Bronchial epithelial cell (primary cell): ENCODE measurements around the gene ABCA7. TPM values are rescaled to one million over a fixed set of nuclear protein-coding genes. Genes with fewer than 3 reads are reported as not detected.
A peak's percentile ranks its signal among the peaks of the same experiment; 100 is the strongest.

Experiments
- DNase-seq: peaks from one replicate; pipeline ENCODE4 v3.0.0-alpha.2; 2010; ENCODE audit warnings: low read depth
- FAIRE-seq: peaks from 2 replicates; lab custom pipeline; 2011; peaks lifted over from hg19 to GRCh38; lab: Jason Lieb, UNC
- H3K27me3 ChIP-seq: 2 replicates; pipeline ENCODE4 v1.5.1; 2011; ENCODE audit warnings: low read length; ENCODE audit not compliant: control insufficient read depth, insufficient read depth
- H3K36me3 ChIP-seq: 2 replicates; pipeline ENCODE4 v1.5.1; 2011; ENCODE audit warnings: low read length; ENCODE audit not compliant: control insufficient read depth, insufficient read depth
- H3K4me3 ChIP-seq: 2 replicates; pipeline ENCODE4 v1.5.1; 2011; ENCODE audit warnings: mild to moderate bottlenecking, low read depth, low read length, control low read depth
- total RNA-seq: library from RNA; depleted of rRNA; stranded (reverse); fragments of >200 nt; gene quantifications from 2 replicates; pipeline ENCODE4 v1.2.1, GENCODE V29; 2014
- TF ChIP-seq, protein P1 (sequence below): IDR thresholded peaks from 2 replicates; pipeline ENCODE4 v1.5.1; 2011; ENCODE audit warnings: mild to moderate bottlenecking, moderate library complexity, low read length, control low read depth, inconsistent platforms; ENCODE audit not compliant: insufficient read depth, severe bottlenecking

Gene ABCA7
- total RNA-seq, 1 donor from 2014 or later, result 6.8 TPM

DNA sequence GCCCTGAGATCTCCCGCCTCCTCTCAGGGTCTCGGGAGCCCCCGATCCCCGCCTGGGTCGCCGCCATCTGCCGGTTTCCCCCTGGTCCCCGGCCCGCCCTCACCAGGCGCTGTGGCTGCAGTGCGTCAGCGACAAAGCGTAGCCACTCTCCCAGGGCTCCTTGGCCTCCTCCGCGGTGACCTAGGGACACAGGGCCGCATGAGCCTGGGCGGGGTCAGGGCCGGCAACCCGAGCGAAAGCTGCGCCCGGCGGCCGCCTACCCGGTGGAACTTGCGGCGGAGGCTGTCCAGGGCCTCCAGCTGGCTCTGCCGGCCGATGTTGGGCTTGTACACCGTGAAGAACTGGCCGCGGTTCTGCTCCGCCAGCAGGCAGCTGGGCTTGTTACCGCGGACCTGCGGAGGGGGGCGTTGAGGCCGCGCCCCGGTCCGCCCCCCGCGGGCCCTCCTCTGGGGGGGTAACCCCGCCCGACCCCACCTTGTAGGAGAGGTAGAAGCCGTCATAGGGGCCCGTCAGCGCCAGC, 69.2 kb downstream of the ABCA7 start:
- Histone ChIP-seq H3K36me3 (peaks cover 28% of the 10 kb centered on the region), H3K27me3 (no peaks in the 10 kb centered on the region), H3K4me3 (no peak overlapping the region)
- DNase-seq (no peak), FAIRE-seq (no peak)
- TF ChIP-seq, protein P1, sequence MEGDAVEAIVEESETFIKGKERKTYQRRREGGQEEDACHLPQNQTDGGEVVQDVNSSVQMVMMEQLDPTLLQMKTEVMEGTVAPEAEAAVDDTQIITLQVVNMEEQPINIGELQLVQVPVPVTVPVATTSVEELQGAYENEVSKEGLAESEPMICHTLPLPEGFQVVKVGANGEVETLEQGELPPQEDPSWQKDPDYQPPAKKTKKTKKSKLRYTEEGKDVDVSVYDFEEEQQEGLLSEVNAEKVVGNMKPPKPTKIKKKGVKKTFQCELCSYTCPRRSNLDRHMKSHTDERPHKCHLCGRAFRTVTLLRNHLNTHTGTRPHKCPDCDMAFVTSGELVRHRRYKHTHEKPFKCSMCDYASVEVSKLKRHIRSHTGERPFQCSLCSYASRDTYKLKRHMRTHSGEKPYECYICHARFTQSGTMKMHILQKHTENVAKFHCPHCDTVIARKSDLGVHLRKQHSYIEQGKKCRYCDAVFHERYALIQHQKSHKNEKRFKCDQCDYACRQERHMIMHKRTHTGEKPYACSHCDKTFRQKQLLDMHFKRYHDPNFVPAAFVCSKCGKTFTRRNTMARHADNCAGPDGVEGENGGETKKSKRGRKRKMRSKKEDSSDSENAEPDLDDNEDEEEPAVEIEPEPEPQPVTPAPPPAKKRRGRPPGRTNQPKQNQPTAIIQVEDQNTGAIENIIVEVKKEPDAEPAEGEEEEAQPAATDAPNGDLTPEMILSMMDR, result no peak

- FAIRE-seq, result no peak
- Histone ChIP-seq H3K36me3 (peaks cover 31% of the 10 kb centered on the region), H3K4me3 (no peak overlapping the region), H3K27me3 (no peaks in the 10 kb centered on the region)
- TF ChIP-seq, protein P1, result no peak
- DNase-seq, result no peak
These were observed 70.1 kb downstream of the ABCA7 start for GRCh38 chr19:1109697-1110671.

DNA sequence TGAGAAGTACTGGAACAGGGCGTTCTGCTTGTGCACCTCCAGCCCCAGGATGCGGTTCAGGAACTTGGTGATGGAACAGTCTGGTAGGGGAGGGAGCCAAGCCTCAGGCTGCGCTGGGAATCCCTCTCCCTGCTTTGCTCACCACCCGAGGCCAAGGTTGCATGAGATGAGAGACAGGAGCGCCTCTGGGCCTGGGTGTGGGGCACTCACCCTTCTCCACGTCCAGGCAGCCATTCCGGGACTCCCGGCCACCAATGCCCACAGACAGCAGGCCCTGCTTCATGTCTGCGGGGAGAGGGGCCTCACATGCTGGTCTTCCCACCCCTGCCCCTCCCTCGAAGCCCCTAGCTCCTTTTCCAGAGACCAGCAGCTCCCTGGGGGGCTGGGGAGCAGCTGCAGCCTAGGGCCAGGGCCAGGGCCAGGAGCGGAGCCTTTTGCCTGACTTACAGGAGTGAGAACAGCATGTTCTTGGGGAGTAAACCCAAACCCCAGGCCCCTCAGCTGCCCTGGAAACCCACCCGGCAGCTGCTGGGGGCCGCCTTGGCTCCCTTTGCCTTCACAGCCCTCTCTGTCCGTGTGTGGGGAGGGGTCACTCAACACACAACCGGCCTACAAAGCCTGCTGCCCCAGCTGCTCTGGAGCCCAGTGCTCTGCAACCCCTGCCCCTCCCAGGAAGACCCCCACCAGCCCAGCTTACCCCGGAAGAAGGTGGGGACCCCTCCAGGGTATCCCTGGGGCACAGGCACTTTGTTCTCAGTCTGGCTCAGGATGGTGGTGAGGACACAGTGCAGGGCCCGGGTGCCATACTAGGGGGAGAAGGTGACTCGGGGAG, 71.1 kb downstream of the ABCA7 start:
- no peaks in the 10 kb centered on the region for H3K27me3 ChIP-seq
- peaks cover 32% of the 10 kb centered on the region for H3K36me3 ChIP-seq
- peak; percentile 32 for FAIRE-seq
- TF ChIP-seq, protein P1, result no peak
- H3K4me3 ChIP-seq, result no peak overlapping the region
- DNase-seq, result no peak

- H3K36me3 ChIP-seq, result peaks cover 37% of the 10 kb centered on the region
- H3K27me3 ChIP-seq, result no peaks in the 10 kb centered on the region
- FAIRE-seq (no peak), DNase-seq (no peak)
- no peak overlapping the region for H3K4me3 ChIP-seq
- TF ChIP-seq, protein P1, result no peak
These were observed 71.8 kb downstream of the ABCA7 start for GRCh38 chr19:1111641-1112267.

DNA sequence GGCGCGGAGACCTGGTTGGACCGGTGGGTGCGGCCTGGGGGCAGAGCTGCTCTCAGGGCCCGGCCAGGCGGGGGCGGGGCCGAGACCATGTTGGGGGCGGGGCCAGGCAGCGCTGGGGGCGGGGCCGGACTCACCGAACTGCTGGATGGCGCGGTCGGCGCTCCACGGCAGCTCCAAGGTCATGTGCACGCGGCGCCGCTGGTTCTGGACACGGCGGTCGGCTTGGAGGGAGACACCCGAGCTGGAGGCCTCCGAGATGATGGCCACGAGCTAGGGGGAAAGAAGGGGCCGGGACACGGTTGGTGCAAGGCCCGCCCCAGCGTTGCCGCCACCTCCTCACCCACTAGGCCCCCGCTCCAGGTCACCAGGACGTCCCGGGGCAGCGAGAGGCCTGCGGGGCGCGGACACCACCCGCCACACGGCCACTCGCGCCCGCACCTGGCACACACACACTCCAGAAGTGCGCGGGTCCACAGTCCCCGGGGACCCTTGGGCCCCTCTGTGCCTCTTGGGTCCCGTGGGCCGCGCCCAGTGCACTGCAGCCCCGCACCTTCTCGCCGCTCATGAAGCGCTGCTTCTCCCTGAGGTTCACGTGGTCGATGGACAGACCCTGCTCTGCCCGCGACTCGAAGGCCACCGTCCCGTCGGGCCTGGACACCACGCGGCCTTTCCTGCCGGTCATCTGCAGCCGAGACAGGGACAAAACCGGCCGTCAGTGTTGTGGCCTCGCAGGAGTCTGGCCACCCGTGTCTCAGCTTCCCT, 72.5 kb downstream of the ABCA7 start:
- H3K36me3 ChIP-seq, result peaks cover 39% of the 10 kb centered on the region
- FAIRE-seq (no peak), DNase-seq (peak; percentile 31)
- TF ChIP-seq, protein P1, result no peak
- no peak overlapping the region for H3K4me3 ChIP-seq
- H3K27me3 ChIP-seq, result no peaks in the 10 kb centered on the region
